IMR-90 (cell line): ENCODE results near the gene TM9SF4. TPM values are rescaled to one million over a fixed set of nuclear protein-coding genes. Genes with fewer than 3 reads are reported as not detected.

ENCODE experiments used
- ATAC-seq: fragments of 200-7000 bp; cut with Tn5 transposase; 2 replicates; pipeline ENCODE4 v1.9.1; 2020; ENCODE audit warnings: low read depth, mild to moderate bottlenecking, moderate library complexity
- BruUV-seq: library from RNA; stranded (reverse); fragments of 400-500 nt; replicated peaks from 2 replicates; lab custom pipeline; 2021; lab: Mats Ljungman, UMichigan
- CTCF ChIA-PET: fragments of 300-600 bp; formaldehyde crosslinking; extraction: SDS; loops from one replicate; lab custom pipeline; 2021; ENCODE audit warnings: antibody characterized with exemption; lab: Yijun Ruan, JAX
- POLR2A ChIA-PET: fragments of 300-600 bp; sonication (Branson Sonifier 250); formaldehyde crosslinking; loops from one replicate; lab custom pipeline; 2022; ENCODE audit warnings: antibody characterized with exemption; ENCODE audit not compliant: unreplicated experiment; lab: Charles Lee
- DNase-seq: peaks from one replicate; pipeline ENCODE4 v3.0.0; 2013
- H2AFZ ChIP-seq: replicated peaks from 2 replicates; pipeline ENCODE3; 2013; ENCODE audit warnings: low read length, mild to moderate bottlenecking; ENCODE audit not compliant: poor library complexity
- H2AK5ac ChIP-seq: 2 replicates; pipeline ENCODE4 v1.6.1; 2013; ENCODE audit warnings: low read depth, low read length, inconsistent platforms
- H2AK9ac ChIP-seq: replicated peaks from 2 replicates; pipeline ENCODE3; 2013; ENCODE audit warnings: mild to moderate bottlenecking, low read depth, low read length, moderate library complexity; ENCODE audit not compliant: poor library complexity
- H2BK120ac ChIP-seq: 2 replicates; pipeline ENCODE4 v1.6.1; 2013; ENCODE audit warnings: low read depth, low read length, inconsistent platforms
- H2BK15ac ChIP-seq: 3 replicates; pipeline ENCODE4 v1.6.1; 2013; ENCODE audit warnings: low read depth, low read length, inconsistent platforms
- H2BK20ac ChIP-seq: 2 replicates; pipeline ENCODE4 v1.6.1; 2013; ENCODE audit warnings: low read depth, mild to moderate bottlenecking, inconsistent platforms, low read length, moderate library complexity
- H2BK5ac ChIP-seq: 2 replicates; pipeline ENCODE4 v1.6.1; 2013; ENCODE audit warnings: mild to moderate bottlenecking, low read depth, low read length, inconsistent platforms; ENCODE audit not compliant: poor library complexity, severe bottlenecking
- H3K14ac ChIP-seq: replicated peaks from 2 replicates; pipeline ENCODE4 v1.6.1; 2013; ENCODE audit warnings: low read depth, low read length, inconsistent platforms
- H3K18ac ChIP-seq: 2 replicates; pipeline ENCODE4 v1.6.1; 2013; ENCODE audit warnings: low read depth, low read length, control low read depth
- H3K23ac ChIP-seq: 2 replicates; pipeline ENCODE4 v1.6.1; 2013; ENCODE audit warnings: low read depth, low read length, inconsistent platforms
- H3K27ac ChIP-seq: 2 replicates; pipeline ENCODE4 v1.5.1; 2013; ENCODE audit warnings: mild to moderate bottlenecking, control low read depth, low read length; ENCODE audit not compliant: insufficient read depth
- H3K27me3 ChIP-seq: 2 replicates; pipeline ENCODE4 v1.6.1; 2013; ENCODE audit warnings: low read length; ENCODE audit not compliant: control insufficient read depth, insufficient read depth
- H3K36me3 ChIP-seq: 2 replicates; pipeline ENCODE4 v1.6.1; 2013; ENCODE audit warnings: low read length, mixed read lengths; ENCODE audit not compliant: control insufficient read depth, insufficient read depth
- H3K4ac ChIP-seq: 2 replicates; pipeline ENCODE4 v1.6.1; 2013; ENCODE audit warnings: low read depth, low read length, inconsistent platforms
- H3K4me1 ChIP-seq: 2 replicates; pipeline ENCODE4 v1.6.1; 2013; ENCODE audit warnings: low read length, mixed read lengths; ENCODE audit not compliant: control insufficient read depth, insufficient read depth
- H3K4me2 ChIP-seq: 2 replicates; pipeline ENCODE4 v1.6.1; 2013; ENCODE audit warnings: low read depth, mild to moderate bottlenecking, control low read depth, low read length, moderate library complexity
- H3K4me3 ChIP-seq: 2 replicates; pipeline ENCODE4 v1.5.1; 2013; ENCODE audit warnings: low read depth, mild to moderate bottlenecking, control low read depth, low read length, moderate library complexity; ENCODE audit not compliant: insufficient read depth
- H3K56ac ChIP-seq: 2 replicates; pipeline ENCODE4 v1.6.1; 2013; ENCODE audit warnings: low read length, inconsistent platforms; ENCODE audit not compliant: insufficient read depth; ENCODE audit errors: extremely low read depth
- H3K79me1 ChIP-seq, 2 experiments: 2 replicates each; pipeline ENCODE4 v1.6.1; 2013; ENCODE audit warnings: low read length in 2 of 2, inconsistent platforms in 1 of 2, low read depth in 1 of 2
- H3K9ac ChIP-seq: 2 replicates; pipeline ENCODE4 v1.6.1; 2013; ENCODE audit warnings: low read depth, low read length, control low read depth
- H3K9me1 ChIP-seq: 2 replicates; pipeline ENCODE4 v1.6.1; 2013; ENCODE audit warnings: low read length, inconsistent platforms; ENCODE audit not compliant: insufficient read depth
- H3K9me3 ChIP-seq: 2 replicates; pipeline ENCODE4 v1.6.1; 2013; ENCODE audit warnings: low read length; ENCODE audit not compliant: control insufficient read depth, insufficient read depth
- H4K20me1 ChIP-seq: 2 replicates; pipeline ENCODE4 v1.6.1; 2013; ENCODE audit warnings: low read length, inconsistent platforms; ENCODE audit not compliant: insufficient read depth
- H4K5ac ChIP-seq: 2 replicates; pipeline ENCODE4 v1.6.1; 2013; ENCODE audit warnings: mild to moderate bottlenecking, low read depth, low read length, control low read depth
- H4K8ac ChIP-seq, 2 experiments: 2 replicates each; pipeline ENCODE4 v1.6.1; 2013; ENCODE audit warnings: low read depth in 2 of 2, low read length in 2 of 2, control low read depth in 1 of 2, inconsistent platforms in 1 of 2
- H4K91ac ChIP-seq: 2 replicates; pipeline ENCODE4 v1.6.1; 2013; ENCODE audit warnings: low read depth, low read length, inconsistent platforms; ENCODE audit not compliant: insufficient read depth
- CEBPB ChIP-seq: IDR thresholded peaks from 2 replicates; pipeline ENCODE4 v1.6.1; 2012; ENCODE audit warnings: low read depth, low read length, improper control_type of control experiment
- MAFK ChIP-seq: IDR thresholded peaks from 2 replicates; pipeline ENCODE4 v1.6.1; 2012; ENCODE audit warnings: low read depth, low read length, improper control_type of control experiment
- RFX5 ChIP-seq: IDR thresholded peaks from 2 replicates; pipeline ENCODE4 v1.8.0; 2012; ENCODE audit warnings: low read depth, mild to moderate bottlenecking, low read length, moderate library complexity
- WGBS, 2 experiments: methylation state at CpG; one replicate each; pipeline versions ENCODE4 v1.1.5 to v1.1.7; 2013; ENCODE audit warnings: missing lambda C conversion rate in 2 of 2; ENCODE audit not compliant: insufficient read length in 1 of 2; ENCODE audit errors: extremely low coverage in 2 of 2; 5-methylcytosine and 5-hydroxymethylcytosine counted together
- dilution Hi-C: fragments of 300-500 bp; cut with HindIII; formaldehyde crosslinking; loops from one replicate; pipeline ENCODE4 v1.14.3; 2018; ENCODE audit warnings: low sequenced_read_pairs; ENCODE audit not compliant: unreplicated experiment
- in situ Hi-C: fragments of 300-500 bp; cut with MboI; formaldehyde crosslinking; loops from 3 replicates; pipeline ENCODE4 v1.14.3; 2019; ENCODE audit warnings: low sequenced_read_pairs, inconsistent platforms, mixed read lengths
- intact Hi-C: fragments of 100-400 bp; cut with micrococcal nuclease; formaldehyde crosslinking; loops from 2 replicates; pipeline ENCODE4 v1.10.0; 2022
- polyA plus RNA-seq, 3 experiments: library from polyadenylated mRNA; depleted of rRNA; stranded (reverse); fragments of >200 nt; gene quantifications; 2 replicates each; pipeline ENCODE4 v1.2.3, GENCODE V29; 2012; ENCODE audit warnings: low replicate concordance in 1 of 3
- total RNA-seq: library from RNA; depleted of rRNA; stranded (reverse); fragments of >200 nt; gene quantifications from 2 replicates; pipeline ENCODE4 v1.2.3, GENCODE V29; 2012

The TM9SF4 gene
- total and polyA plus RNA-seq, 2 of the 4 experiments (the other 2 are of a cell fraction) = 35.3 to 59.1 TPM

- Histone ChIP-seq H4K8ac (no peak overlapping the region), H2BK20ac (no peak overlapping the region), H3K4me1 (peaks cover 8% of the 10 kb centered on the region), H3K4me2 (no peak overlapping the region), H3K27me3 (peaks cover 30% of the 10 kb centered on the region), H2AK9ac (no peak overlapping the region), H3K4ac (no peak overlapping the region), H2BK120ac (no peak overlapping the region), H4K5ac (no peak overlapping the region), H2BK15ac (no peak overlapping the region), H3K18ac (no peak overlapping the region), H2BK5ac (no peak overlapping the region), H4K91ac (no peak overlapping the region), H3K79me1 (no peaks in the 10 kb centered on the region), H2AFZ (peak overlapping the region; percentile 44), H3K4me3 (no peak overlapping the region), H4K20me1 (peaks cover 9% of the 10 kb centered on the region; the same call in 1 of the 2 replicates), H3K14ac (no peak overlapping the region), H3K36me3 (no peaks in the 10 kb centered on the region), H3K27ac (no peak overlapping the region), H3K9ac (no peak overlapping the region), H3K9me3 (peaks cover 2% of the 10 kb centered on the region; the same call in 1 of the 2 replicates), H3K23ac (no peak overlapping the region), H3K56ac (no peak overlapping the region), H2AK5ac (no peak overlapping the region), H3K9me1 (peaks cover 10% of the 10 kb centered on the region)
- ChIA-PET CTCF (no interaction called here), POLR2A (no interaction called here)
- BruUV-seq = no TSS peak
- DNase-seq = no peak
- intact Hi-C loops (no loop called here), in situ Hi-C loops (no loop called here), dilution Hi-C loops (no loop called here)
- WGBS, 2 experiments = no CpG with 5 or more reads among the region's 7 CpGs
- ATAC-seq = no peak
- no peak for TF ChIP-seq MAFK
- no peak for TF ChIP-seq CEBPB
- TF ChIP-seq RFX5 = no peak
Measured at GRCh38 chr20:32064667-32065066, 44.8 kb upstream of the TM9SF4 start.
